NCI-H1417 treated with DMSO at 0.1 percent for 48 hours (cell line): ENCODE data around the gene ANKS1B.
"Not testable (repeated sequence)": the region's sequence is repeated elsewhere in the genome, so short reads cannot be mapped to it uniquely, and the experiment has no call there.

ENCODE experiments used
- DNase-seq: peaks from one replicate; lab custom pipeline; 2025; lab: John Stamatoyannopoulos, UW

The ANKS1B gene

DNA sequence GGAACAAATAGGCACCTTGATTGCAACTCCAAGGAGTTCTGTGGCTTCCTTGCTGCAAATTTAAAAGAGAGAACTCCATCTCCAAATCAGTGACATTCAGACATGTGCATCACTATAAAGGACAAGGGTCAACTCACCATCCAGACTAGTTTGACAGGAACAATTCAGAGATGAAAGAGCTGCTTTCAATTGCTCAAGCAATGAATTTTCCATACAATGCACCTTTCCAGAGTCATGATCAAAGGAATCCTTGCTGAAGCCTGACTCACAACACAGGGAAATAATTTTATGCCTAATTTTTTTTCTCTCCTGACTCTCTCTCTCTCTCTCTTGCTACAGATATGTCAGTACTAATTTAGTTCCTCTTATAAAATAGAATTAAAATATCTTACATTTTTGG, 717.7 kb downstream of the ANKS1B start:
- DNase-seq: no peak

DNA sequence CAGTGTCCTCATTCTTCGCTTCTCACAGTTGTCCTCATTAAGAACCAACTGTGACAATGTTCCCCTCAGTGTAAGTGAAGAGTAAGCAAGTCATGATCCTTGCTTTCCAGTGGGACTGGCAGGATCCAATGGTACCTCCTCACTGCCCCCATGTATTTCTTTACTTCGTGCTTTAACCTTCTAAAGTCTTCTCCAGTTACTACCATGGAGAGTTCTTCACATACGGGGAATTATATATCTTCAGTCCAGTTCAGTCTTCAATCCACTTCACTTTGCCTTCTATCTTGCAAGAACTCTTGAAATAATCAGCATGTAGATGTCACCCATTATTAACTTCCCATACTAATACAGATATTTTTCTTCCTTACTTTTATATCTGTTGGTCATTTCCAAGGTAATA, 719.1 kb downstream of the ANKS1B start:
- DNase-seq: no peak

DNA sequence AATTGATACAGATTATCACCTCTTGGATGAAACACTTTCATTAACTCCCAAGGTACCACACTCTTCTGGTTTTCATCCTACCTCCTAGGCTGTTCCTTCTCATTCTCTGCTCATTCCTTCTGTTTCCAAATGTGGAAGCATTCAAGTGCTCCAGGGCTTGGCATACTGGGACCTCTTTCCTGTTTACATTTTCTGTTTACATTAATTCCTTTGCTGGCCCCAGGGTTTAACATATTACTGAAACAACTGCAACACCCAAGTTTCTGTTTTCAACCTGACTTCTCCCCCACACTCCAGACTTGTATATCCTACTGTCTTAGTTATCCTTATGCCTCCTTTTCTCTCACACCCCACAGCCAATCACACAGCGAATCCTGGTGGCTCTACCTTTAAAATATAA, 723.5 kb downstream of the ANKS1B start:
- no peak for DNase-seq

DNA sequence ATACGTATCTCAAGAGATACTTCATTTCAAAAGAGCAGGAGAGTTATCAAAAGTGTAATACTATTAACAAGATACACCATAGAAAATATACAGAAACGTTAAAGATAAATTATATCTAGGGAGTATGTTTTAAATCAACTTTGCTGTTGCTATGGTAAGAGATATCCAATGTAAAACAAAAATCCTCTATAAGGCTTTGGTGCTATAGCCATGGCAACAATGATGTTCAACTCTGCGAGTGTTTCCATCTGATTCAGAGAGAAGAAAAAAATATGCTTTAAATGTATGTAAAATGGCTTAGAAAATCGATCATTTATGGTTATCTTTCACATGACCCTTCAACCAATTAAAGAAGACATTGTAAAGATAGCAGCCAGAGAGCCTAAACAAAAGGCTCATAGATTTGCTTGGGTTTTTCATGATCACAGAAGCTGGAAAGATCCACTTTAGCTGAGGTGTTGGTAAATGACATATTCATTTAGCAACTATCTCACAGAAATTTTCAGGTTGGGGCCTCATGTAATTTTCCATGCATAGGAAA, 724.2 kb downstream of the ANKS1B start:
- DNase-seq: no peak

DNA sequence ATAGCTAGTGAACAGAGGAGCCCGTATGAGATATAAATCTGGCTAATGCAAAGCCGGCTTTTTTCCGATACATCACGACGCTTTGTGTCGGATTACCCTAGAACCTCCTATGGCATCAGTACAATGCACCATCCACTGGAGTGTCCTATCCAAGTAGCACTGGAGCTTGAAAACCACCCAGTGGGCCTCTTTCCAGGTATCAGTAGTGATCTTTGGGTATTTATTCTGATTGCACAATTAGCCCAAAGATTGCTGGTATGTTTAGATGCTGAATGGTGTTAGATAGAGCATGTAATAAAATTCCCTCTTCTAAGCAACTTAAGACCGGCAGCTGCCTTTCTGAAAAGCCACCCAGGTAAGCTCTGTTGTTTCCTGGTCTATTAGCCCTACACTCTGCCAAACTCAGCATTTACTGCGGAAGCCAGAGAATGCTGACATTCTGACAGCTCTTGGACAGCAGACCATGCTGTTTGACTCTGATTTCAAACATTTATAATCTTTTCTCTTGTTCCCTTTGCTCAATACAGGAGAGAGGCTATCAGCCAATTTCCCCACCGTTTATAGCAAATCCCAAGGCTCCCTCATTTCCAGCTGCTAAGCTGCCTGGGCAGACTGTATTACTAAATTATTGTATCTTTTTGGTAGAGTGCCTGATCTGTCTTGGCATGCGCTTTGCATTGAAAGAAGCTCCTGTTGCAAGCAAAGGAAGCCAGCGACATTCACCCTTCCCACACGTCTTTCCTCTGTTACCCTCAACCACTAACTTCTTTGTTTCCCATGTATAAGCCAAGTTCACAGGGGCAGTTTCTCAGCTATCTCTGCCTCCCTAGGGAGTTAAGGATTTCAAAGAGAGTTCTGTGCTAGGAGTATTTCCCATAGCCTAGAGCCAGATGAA, 725.4 kb downstream of the ANKS1B start:
- DNase-seq: no peak

DNA sequence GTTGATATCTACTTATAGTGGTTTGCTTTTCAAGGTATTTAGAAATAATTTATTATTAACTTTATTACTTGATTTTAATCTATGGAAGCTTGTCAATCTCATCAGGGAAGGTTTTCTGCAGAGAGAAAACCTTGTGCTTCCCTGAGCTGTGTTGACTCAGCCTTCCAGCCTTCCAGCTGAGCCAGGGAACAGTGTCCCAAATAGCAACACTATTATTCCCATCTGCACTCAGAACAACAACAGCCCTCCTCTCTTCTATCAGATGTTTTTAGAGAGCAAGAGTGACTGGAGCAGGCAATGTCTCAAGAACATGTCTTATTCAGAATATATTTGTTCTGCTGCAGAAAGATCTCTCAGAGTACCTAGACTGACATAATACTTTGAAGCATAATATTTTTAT, 727.1 kb downstream of the ANKS1B start:
- DNase-seq: no peak

DNA sequence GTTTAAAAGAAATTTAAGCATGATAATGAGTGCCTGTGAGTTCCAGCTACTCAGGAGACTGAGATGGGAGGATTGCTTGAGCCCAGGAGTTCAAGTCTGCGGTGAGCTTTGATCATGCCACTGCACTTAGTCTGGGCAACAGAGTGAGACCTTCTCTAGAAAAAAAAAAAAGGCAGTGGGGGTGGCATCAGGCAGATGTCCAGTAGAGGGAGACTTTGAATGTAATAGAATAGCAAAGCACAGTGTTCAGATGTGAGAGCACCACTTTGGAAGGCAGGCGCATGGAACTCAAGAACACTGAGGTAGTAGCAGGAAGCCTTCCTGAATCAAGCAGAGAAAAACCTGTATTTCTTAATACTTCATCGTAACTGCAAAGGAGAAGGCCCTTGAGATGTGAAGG, 731.7 kb downstream of the ANKS1B start:
- no peak for DNase-seq

DNA sequence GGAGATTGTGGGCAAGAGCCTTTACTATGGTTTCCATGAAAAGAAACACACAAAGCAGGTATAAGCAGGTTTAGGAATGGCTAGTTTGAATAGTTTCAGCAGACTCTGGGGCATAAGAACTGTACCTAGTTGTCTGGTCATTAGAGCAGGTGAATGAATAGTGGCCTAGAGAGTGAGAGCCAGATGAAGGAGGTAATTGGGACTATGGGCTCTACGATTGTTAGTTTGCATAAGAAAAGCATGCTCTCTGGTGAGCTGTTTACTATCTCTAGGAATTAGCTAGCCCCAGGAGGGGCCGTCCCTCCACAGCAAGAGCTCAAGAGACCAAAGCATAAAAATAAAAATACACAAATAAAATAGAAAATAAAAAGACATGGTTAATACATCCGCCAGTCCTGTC, 734.6 kb downstream of the ANKS1B start:
- no peak for DNase-seq

DNA sequence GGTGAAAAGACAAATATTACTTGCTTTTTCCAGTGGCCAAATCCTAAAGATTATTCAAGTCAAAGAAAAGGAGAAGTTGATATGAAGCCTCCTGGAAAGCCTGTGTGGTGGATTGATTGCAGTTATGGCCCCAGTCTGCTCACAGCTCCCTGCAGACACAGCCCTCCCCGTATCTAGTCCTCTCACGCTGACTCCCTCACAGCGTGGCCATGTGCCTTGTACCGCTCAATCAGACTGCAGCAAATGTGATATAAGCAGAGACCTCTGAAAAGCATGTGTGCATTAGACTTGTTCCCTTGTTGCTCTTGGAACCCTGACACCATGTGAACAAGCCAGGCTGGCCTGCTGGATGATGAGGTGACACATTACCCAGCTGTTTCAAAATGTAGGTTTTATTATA, 735.2 kb downstream of the ANKS1B start:
- no peak for DNase-seq

DNA sequence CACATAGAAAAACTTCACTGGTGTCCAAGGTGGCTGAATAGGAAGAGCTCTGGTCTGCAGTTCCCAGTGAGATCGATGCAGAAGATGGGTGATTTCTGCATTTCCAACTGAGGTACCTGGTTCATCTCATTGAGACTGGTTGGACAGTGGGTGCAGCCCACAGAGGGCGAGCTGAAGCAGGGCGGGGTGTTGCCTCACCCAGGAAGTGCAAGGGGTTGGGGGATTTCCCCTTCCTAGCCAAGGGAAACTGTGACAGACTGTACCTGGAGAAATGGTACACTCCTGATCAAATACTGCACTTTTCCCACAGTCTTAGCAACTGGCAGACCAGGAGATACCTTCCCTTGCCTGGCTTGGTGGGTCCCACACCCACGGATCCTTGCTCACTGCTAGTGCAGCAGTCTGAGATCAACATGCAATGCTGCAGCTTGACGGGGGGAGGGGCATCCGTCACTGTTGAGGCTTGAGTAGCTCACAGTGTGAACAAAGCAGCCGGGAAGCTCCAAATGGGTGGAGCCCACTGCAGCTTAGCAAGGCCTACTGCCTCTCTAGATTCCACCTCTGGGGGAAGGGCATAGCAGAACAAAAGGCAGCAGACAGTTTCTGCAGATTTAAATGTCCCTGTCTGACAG, 746.7 kb downstream of the ANKS1B start:
- not testable (repeated sequence) for DNase-seq

DNA sequence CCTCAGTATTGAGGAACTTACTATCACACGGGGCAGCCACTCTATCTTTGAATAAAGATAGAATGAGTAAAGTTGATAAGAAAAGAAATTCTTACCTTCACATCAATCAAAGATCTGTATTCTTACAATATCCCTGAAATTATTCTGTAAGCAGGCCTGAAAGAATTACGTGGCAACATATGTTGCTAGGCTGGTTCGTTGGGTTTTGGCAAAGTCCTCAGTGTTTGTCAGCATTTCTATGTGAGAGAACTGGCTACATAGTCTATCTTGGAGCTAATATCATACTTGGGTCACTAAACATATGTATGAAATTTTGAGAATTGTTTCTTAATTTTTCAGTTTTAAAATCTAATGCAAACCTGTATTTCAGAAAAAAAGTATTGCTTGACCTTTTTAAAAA, 749.4 kb downstream of the ANKS1B start:
- no peak for DNase-seq

DNA sequence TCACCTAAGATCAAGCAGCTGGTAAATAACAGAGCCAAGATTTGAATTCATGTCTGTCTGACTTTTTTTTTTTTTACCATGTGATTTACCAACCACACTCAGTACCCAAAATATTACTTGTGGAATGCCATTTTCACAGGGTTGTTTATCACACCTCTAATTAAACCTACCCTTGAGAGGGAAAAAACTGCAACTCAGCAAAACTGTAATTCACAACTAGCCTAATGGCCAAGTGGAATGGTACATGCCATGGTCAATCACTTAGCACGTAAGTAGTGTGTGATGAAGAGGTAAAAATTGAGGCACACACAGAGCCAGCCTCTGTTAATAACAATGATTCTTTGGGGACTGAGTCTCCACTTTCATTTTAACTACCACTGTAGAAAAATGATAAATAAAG, 750.0 kb downstream of the ANKS1B start:
- no peak for DNase-seq

DNA sequence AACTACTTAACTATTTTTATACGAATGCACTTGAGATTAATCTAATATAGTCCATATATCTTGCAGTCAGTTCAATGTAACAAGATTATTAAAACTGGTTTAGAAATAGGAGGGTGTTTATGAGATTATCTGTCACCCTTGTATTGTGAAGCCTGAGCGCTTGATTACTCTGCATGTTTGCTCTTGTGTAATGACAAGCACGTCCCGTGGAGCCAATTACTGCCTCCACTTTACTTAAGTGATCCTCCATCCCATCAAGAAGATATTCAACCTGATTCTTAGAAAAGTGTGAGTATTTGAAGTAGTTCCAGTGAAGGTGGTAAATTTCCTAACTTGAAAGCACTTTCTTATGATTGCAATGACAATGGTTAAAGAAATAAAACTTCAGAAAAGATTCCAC, 752.4 kb downstream of the ANKS1B start:
- DNase-seq: peak; percentile 87

DNA sequence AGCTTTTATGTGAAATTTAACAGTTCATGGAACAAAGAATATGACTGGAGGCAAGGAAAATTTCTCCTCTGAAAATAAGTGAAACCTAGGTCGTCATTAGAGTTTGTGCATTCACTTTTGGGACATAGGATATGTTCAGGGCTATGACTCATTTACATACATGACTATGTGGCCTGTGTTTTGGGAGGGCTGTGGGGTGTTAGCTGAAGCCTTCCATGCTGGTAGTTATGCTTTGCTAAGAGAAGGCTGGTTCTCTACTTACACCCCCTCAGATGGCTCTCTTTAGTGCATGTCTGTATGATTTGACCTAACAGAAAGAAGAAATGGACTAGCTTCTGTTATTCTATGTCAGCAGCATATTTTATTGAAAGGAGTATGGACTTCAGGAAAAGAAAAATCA, 753.7 kb downstream of the ANKS1B start:
- no peak for DNase-seq

DNA sequence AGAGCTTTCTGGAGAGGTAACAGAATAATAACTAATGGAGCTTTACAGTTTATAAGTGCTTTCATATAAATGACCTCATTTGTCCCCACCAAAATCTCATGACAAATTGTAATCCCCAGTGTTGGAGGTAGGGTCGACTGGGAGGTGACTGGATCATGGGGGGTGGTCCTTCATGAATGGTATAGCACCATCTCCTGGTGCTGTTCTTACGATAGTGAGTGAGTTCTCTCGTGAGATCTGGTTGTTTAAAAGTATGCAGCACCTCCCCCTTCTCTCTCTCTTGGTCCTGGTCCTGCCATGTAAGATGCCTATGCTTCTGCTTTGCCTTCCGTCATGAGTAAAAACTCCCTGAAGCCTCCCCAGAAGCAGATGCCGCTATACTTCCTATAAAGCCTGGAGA, 760.5 kb downstream of the ANKS1B start:
- no peak for DNase-seq

DNA sequence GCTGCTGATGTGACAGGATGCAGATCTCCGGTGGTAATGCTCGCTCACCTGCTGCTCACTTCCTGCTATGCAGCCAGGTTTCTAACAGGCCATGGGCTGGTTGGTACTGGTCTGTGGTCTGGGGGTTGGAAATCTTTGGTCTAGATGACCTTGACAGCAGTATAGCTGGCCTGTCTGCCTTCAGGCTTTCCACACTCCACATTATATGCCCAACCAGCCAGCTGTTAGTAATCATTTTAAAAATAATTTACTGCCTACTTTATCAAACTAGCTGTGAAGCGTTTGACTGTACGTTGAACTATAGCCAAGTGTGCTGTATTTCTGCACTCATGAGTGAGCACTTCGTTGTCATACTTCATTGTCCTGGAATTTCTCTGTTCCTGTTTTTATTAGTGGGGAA, 761.2 kb downstream of the ANKS1B start:
- DNase-seq: no peak

DNA sequence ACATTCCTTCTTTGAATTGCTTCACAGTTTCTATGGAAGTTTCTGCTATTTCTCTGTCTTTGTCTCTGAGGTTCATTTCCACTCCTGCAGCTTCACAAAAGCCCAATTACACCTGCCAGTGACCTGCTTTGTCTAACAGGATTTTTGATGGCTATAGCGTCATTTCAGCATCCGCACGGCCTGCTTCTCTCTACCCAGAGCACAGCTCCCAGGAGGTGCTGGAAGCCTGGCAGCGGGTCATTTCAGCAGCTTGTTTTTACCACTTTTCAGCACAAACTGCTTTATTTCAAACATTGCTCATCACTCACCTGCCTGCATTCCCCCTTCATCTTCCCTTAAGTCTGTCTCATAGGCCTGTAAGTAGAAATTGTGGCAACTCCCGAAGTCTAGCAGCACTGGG, 771.7 kb downstream of the ANKS1B start:
- DNase-seq: no peak

DNA sequence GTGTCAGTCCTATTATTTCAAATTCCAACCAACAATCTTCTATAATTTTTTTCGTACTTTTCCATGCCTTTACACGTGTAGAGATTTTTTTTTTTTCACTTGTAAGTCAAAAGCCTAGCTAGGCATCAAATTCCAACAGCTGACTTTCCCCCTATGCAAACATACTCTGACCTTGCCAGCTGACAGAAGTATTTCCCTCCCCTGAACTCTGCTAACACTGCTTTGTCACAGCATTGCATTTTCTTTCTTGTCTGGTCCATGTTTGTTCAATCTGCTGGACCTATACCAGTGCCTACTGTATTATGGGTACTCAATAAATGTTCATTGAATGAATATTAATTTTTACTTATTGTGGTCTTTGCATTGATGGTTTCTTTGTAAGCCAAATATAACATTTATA, 772.5 kb downstream of the ANKS1B start:
- no peak for DNase-seq

DNA sequence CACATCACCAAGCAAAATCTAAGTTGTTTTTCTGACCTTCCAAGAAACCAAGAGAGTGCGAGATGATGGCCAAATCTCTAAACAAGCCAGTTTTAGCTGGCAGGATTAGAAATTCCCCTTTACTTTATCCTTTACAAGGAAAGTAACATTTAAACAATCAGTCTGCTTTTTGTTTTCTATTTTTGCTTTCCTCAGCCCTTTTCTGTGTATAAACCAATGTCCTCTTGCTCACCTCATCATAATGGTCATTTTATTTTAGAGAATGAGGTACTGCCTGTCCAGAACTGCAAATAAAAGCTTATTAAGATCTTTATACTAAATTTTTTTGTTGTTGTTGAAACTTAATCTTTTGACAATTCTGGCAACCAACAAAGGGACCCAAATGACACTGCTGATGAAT, 779.6 kb downstream of the ANKS1B start:
- DNase-seq: no peak

DNA sequence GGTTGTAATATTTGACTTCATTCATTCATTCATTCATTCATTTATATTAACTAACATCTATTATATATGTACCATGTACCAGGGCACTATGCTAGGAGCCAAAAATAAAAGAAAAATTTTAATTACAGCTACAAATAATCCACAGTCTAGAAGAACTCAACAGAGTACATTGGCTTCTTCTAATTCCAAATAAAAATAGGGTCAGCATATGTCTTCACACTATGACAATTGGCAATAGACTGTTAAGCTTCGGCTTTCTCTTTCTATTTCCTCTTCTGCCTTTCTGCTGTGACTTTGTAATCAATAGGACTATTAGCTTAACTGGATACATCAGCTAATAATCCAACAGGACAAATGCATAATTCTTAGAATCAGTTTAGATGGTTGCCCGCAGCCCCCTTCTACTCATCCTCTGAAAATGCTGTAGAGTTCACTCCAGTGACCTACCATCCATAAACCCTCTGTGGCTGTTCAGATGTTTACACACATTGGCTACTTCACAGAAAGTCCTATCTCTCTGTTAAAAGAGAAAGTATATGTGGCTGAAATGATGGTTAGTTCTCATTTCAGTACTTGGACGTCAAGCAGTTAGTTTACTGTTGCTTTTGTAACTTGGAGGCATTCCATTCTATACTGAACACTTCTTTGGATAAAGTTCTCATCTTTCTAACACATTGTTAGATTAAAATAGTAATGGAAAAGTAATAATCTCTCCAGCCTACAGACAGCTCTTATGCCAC, 782.7 kb downstream of the ANKS1B start:
- no peak for DNase-seq

DNA sequence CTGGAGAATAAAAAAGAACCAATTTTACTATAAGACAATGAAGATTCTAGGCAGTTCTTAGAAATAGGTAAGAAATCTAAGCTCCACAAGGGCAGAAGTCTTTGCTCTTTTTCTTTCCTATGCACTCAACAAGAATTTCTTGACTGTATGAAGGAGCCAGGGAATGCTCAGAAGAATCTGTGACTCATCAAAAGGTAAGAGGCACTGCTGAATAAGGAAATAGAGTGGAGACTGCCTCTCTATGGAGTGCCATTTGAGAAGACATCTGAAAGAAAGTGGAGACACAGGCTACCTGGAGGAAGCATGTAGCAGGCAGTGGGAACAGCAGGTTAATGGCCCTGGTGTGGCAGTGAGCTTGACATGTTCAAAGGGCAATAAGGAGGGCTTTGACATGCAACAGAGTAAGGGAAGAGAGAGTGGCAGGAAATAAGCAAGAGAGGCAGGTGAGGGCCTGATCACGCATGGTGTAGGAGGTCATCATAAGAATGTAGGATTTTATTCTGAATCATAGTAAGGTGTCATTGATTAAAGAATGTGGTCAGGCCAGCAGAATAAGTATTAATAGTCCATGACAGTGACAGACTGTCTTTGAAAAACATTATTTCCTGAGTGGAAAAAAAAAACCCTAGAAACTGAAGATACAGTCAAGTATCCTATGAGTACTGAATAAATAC, 783.9 kb downstream of the ANKS1B start:
- no peak for DNase-seq

DNA sequence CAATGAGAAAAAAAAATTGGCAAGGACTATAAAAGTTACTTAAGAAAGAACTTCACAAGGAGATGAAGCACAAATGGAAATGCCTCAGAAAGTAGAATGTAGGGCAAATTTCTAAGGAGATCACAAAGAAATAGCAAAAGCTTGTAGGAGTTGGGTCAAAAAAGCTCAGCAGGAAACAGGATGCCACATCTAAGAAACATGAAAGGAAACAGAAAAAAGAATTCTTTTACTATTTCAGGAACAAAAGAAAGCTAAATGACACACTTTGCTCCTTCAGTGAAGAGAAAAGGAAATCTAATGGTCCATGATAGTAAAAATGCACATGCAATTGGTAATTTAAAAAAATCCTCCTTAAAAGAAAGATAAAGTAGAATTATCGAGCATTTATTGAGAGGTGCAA, 789.3 kb downstream of the ANKS1B start:
- no peak for DNase-seq
